ENCODE data around the gene AKAP6.
A peak's percentile ranks its signal among the peaks of the same experiment; 100 is the strongest.
"Not testable (repeated sequence)": the region's sequence is repeated elsewhere in the genome, so short reads cannot be mapped to it uniquely, and the experiment has no call there.

Gene AKAP6

GRCh38 chr14:32576977-32577376 lies 247.9 kb downstream of the AKAP6 start:
- no peak for DNase-seq
- intact Hi-C loops (cut with DNase I) = loop anchor here (10.0 kb wide), 2 partner anchors 248 to 358 kb away; partner anchors contain the start of gene NPAS3

DNA sequence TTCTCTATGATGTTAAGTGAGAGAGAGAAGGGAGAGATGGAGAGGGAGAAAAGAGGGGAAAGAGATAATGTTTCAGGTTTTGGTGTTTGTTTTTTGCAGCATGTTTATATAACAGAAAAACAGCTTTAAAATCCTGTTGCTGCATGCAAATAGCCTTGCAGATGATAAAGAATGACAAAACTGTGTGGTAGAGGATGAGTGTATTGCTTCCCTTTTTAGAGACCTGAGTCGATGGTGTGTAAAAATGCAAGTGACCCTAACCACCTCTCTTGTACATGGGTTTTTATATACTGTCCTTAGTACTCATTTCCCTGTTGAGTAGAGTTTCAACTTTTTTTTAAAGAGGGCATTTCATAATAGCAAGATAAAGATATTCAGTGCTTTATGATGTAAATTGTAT lies 249.1 kb downstream of the AKAP6 start:
- intact Hi-C loops (cut with DNase I) = loop anchor here (10.0 kb wide), 2 partner anchors 247 to 357 kb away; partner anchors contain the start of gene NPAS3

GRCh38 chr14:32583427-32583826 lies 254.3 kb downstream of the AKAP6 start:
- DNase-seq; intact Hi-C loops (cut with DNase I): not testable (repeated sequence)

More for the DNA sequence above, 249.1 kb downstream of the AKAP6 start:
- no peak for DNase-seq

DNA sequence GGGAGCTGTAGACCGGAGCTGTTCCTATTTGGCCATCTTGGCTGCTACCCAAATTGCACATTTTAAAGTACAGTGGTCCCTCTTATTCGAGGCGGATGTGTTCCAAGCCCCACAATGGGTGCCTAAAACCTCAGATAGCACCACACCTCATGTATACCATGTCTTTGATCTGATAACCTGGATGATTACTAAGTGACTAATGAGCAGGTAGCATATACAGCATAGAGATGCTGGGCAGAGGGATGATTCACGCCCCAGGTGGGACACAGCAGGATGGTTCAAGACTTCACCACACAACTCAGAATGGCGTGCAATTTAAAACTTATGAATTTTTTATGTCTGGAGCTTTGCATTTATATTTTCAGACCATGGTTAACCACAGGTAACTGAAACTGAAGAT lies 255.0 kb downstream of the AKAP6 start:
- intact Hi-C loops (cut with DNase I) = no loop called here
- DNase-seq = no peak

DNA sequence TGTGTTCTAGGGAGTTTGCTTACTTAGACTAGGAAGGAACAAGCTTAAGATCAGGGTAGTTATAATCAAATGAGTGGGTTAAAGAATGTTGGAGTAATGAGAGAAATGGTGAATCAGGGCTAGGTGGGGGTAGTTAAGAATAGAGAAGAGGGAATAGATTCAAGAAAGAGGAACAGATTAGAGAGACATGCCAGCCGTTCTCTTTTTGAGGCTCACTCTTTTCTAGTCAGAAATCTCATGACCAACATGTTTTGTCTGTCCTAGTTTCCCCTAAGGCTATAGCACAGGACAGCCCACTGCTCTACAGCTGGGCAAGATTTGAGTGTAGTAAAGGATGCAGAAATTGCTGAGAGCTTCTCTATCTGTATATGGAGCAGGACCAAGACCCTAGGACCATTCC lies 258.4 kb downstream of the AKAP6 start:
- no peak for DNase-seq
- intact Hi-C loops (cut with DNase I) = no loop called here

GRCh38 chr14:32588448-32589320 lies 259.6 kb downstream of the AKAP6 start:
- DNase-seq = no peak
- intact Hi-C loops (cut with DNase I) = no loop called here

DNA sequence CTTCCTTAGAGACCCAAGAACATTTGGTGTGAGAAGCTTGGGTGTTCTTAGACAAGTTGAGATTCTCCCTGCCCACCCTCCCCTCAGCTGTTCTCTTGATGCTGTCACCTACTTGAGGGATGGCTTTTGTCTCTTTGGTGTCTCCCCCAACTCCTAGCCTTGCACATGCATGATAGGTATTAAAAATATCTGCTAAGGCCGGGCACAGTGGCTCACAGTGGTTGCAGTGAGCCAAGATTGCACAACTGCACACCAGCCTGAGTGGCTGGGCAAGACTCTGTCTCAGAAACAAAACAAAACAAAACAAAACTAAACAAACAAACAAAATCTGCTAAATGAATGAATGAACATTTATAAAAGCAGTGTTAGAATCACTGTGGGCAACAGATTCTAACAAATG lies 261.1 kb downstream of the AKAP6 start:
- no peak for DNase-seq
- intact Hi-C loops (cut with DNase I) = no loop called here

- DNase-seq = no peak
- intact Hi-C loops (cut with DNase I) = no loop called here
These were observed 264.3 kb downstream of the AKAP6 start for GRCh38 chr14:32593290-32593942.

DNA sequence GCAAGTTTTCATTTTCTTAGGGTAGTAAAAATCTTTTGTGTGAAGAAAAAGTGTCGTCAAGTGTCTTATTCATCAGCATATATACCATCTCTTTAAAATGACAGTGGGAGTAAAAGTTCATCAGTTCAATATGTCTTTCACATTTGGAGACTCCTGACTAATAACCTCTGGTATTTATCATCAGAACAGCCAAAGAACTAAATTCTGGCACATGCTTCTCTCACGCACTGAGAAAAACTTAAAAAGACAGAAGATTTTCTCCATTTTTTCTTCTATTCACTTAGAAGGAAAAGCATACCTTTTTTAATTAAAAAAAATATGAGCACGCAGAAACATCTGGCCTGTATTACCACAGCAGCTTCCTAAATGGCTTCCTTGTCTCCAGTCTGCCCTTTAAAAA lies 265.7 kb downstream of the AKAP6 start:
- intact Hi-C loops (cut with DNase I) = no loop called here
- no peak for DNase-seq

GRCh38 chr14:32595497-32595896 lies 266.4 kb downstream of the AKAP6 start:
- intact Hi-C loops (cut with DNase I) = no loop called here
- DNase-seq = no peak

GRCh38 chr14:32596390-32596789 lies 267.3 kb downstream of the AKAP6 start:
- intact Hi-C loops (cut with DNase I) = no loop called here
- DNase-seq = no peak

DNA sequence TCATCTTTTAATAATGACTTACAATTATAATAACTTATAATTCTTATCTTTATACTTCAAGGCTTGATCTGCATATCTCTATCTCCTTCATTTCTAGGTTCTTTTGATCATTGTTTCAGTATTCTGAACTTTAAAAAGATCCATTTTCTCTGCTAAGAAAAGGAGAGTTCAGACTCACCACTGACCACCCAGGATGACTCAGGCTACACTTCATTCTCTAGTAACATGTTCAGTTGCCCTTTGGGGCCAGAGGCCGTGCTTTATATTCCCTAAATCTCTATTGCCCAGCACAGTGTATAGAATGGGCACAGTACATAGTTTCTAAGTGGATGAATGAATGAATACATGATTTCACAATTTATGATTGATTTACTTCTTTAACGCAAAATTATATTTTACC lies 268.7 kb downstream of the AKAP6 start:
- intact Hi-C loops (cut with DNase I) = no loop called here
- DNase-seq = no peak

- intact Hi-C loops (cut with DNase I) = loop anchor here (10.0 kb wide), 1 partner anchor 94 kb away; no protein-coding TSS in a partner anchor
- no peak for DNase-seq
These were observed 272.0 kb downstream of the AKAP6 start for GRCh38 chr14:32601069-32601468.

DNA sequence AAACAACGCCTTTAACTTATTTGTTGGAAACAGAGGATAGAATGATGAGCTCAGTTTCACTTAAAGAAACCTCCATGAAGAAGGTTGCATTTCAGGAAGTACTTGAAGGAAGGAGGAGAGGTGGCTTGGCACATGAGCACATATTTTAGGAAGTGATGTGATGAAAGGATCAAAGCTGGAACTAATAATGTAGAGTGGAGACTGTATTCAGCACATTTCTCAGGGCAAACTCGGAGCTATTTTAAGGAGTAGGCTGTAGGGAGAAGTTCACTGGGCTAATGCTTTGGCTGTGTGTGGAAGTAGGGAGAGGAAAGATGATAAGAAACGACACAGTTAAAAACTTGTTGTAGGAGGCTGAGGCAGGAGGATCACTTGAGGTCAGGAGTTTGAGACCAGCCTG lies 272.8 kb downstream of the AKAP6 start:
- intact Hi-C loops (cut with DNase I) = loop anchor here (10.0 kb wide), 1 partner anchor 93 kb away; no protein-coding TSS in a partner anchor
- no peak for DNase-seq

- peak in 7 of 42 donors; percentile 5 to 44 (median 12) for DNase-seq
- intact Hi-C loops (cut with DNase I) = loop anchor here (10.0 kb wide), 1 partner anchor 92 kb away; no protein-coding TSS in a partner anchor
These were observed 273.6 kb downstream of the AKAP6 start for GRCh38 chr14:32602699-32603098.

- DNase-seq = no peak
- intact Hi-C loops (cut with DNase I) = loop anchor here (10.0 kb wide), 1 partner anchor 91 kb away; no protein-coding TSS in a partner anchor
These were observed 275.0 kb downstream of the AKAP6 start for GRCh38 chr14:32603992-32604565.

- intact Hi-C loops (cut with DNase I) = loop anchor here (10.0 kb wide), 1 partner anchor 88 kb away; no protein-coding TSS in a partner anchor
- DNase-seq = no peak
These were observed 277.2 kb downstream of the AKAP6 start for GRCh38 chr14:32606301-32606700.

GRCh38 chr14:32607399-32607798 lies 278.3 kb downstream of the AKAP6 start:
- no peak for DNase-seq

DNA sequence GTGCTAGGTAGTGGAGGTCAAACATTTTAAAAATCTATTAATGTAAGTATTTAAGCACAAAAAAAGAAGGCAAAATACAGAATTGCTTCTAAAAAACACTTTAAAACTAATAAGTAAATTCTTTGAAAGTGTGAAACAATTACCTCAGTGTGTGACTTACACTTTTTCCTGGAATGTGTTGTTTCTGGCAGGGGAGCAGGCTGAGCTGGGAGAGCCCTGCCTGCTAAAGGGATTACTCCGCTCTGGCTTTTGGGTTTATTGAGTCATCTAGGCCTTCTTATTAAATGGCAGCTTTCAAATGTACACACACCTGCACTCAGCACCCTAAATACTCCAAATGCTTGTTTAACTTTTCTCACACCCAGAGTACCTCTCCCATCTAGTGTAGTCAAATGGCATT lies 279.8 kb downstream of the AKAP6 start:
- intact Hi-C loops (cut with DNase I) = loop anchor here (10.0 kb wide), 1 partner anchor 86 kb away; no protein-coding TSS in a partner anchor
- peak in 1 of 42 donors; percentile 47 for DNase-seq

More at GRCh38 chr14:32607399-32607798, 278.3 kb downstream of the AKAP6 start:
- intact Hi-C loops (cut with DNase I) = loop anchor here (10.0 kb wide), 1 partner anchor 87 kb away; no protein-coding TSS in a partner anchor

Measured in head of caudate nucleus (tissue), 42 donors.